ENCODE data around the gene TRIM43. TPM values are rescaled to one million over a fixed set of nuclear protein-coding genes. Genes with fewer than 3 reads are reported as not detected.

The TRIM43 gene
- total RNA-seq (2022; extraction: Qiagen RNA extraction; ENCODE audit: low read depth): 0.06 TPM in 1 of 5 replicates, not detected in the others

GRCh38 chr2:95591701-95592100 is at the start of gene TRIM43:
Gene TRIM43, plus strand, starts transcription at chr2:95592001. Its CDS starts 2,023 bp downstream, at chr2:95594024.

Other genes with a start within 250 kb of the TRIM43 start
- gene FAHD2A, start 189.3 kb upstream of the TRIM43 start, total RNA-seq (2022; extraction: Qiagen RNA extraction; ENCODE audit: low read depth): 25.5 to 33.0 TPM (median 30.8 TPM) in 5 replicates
- gene TRIM43B, start 107.2 kb upstream of the TRIM43 start, total RNA-seq (2022; extraction: Qiagen RNA extraction; ENCODE audit: low read depth): 0.14 TPM in 1 of 5 replicates, not detected in the others

Measured in A549 treated with RU486 at 1 μM for 4 hours (cell line).